GM12801 (cell line): ENCODE results near the gene IRAG1.

Experiments used
- CTCF ChIP-seq: IDR thresholded peaks from one replicate; pipeline ENCODE4 v1.5.1; 2011; ENCODE audit warnings: control low read depth; ENCODE audit not compliant: insufficient read length; ENCODE audit errors: extremely low read depth

IRAG1 gene

GRCh38 chr11:10650166-10650565, 43.4 kb downstream of the IRAG1 start:
- no peak for TF ChIP-seq CTCF

- no peak for TF ChIP-seq CTCF
Observed at GRCh38 chr11:10648871-10649270, 44.7 kb downstream of the IRAG1 start.

GRCh38 chr11:10646681-10647355, 46.7 kb downstream of the IRAG1 start:
- TF ChIP-seq CTCF: no peak

- TF ChIP-seq CTCF: no peak
Observed at GRCh38 chr11:10646005-10646404, 47.5 kb downstream of the IRAG1 start.

- no peak for TF ChIP-seq CTCF
Observed at GRCh38 chr11:10645212-10645795, 48.3 kb downstream of the IRAG1 start.
